GM12874 (cell line): Measurements from ENCODE around the gene PLXNA4.

Experiments used
- CTCF ChIP-seq: IDR thresholded peaks from 2 replicates; pipeline ENCODE4 v1.5.1; 2011; ENCODE audit warnings: low read depth, mild to moderate bottlenecking, control low read depth, low read length, moderate library complexity; ENCODE audit not compliant: insufficient read depth

The PLXNA4 gene

GRCh38 chr7:132577206-132578049 is 1.2 kb upstream of the PLXNA4 start:
- TF ChIP-seq CTCF = no peak

- TF ChIP-seq CTCF = no peak
These were observed 433 bp upstream of the PLXNA4 start for GRCh38 chr7:132576721-132577085.

- TF ChIP-seq CTCF = no peak
These were observed 770 bp downstream of the PLXNA4 start for GRCh38 chr7:132575419-132575981.

GRCh38 chr7:132574223-132574622 is 2.0 kb downstream of the PLXNA4 start:
- TF ChIP-seq CTCF = no peak

- TF ChIP-seq CTCF = no peak
These were observed 2.9 kb downstream of the PLXNA4 start for GRCh38 chr7:132573251-132573955.

GRCh38 chr7:132572526-132572925 is 3.7 kb downstream of the PLXNA4 start:
- TF ChIP-seq CTCF = no peak

GRCh38 chr7:132571970-132572369 is 4.3 kb downstream of the PLXNA4 start:
- no peak for TF ChIP-seq CTCF
